HCT116 (cell line): Measurements from ENCODE around the gene NHERF2.

ENCODE experiments used
- CTCF ChIP-seq, 3 experiments: fragments of 200-600 bp in 1 of 3; sonication (generic) in 1 of 3; IDR thresholded peaks in 2 of 3; conservative IDR thresholded peaks in 1 of 3; 2 replicates each; pipeline ENCODE4 v1.5.1; 2012 to 2017; ENCODE audit warnings: low read depth in 2 of 3, low read length in 2 of 3, antibody characterized with exemption in 1 of 3, borderline replicate concordance in 1 of 3, control low read depth in 1 of 3, mild to moderate bottlenecking in 1 of 3, mixed read lengths in 1 of 3, mixed run types in 1 of 3, moderate library complexity in 1 of 3; ENCODE audit not compliant: insufficient read depth in 1 of 3
- MAX ChIP-seq: IDR thresholded peaks from 2 replicates; pipeline ENCODE4 v1.6.1; 2012
- POLR2A ChIP-seq: IDR thresholded peaks from 2 replicates; pipeline ENCODE4 v1.7.0; 2011; ENCODE audit warnings: borderline replicate concordance; ENCODE audit not compliant: insufficient read depth, insufficient read length; ENCODE audit errors: extremely low read depth
- POLR2AphosphoS5 ChIP-seq: IDR thresholded peaks from 2 replicates; pipeline ENCODE4 v1.6.1; 2011; ENCODE audit warnings: mild to moderate bottlenecking, low read depth, low read length, moderate library complexity
- SIN3A ChIP-seq: IDR thresholded peaks from 2 replicates; pipeline ENCODE4 v1.6.1; 2012; ENCODE audit warnings: low read depth
- SP1 ChIP-seq: IDR thresholded peaks from 2 replicates; pipeline ENCODE4 v1.6.1; 2012; ENCODE audit warnings: low read depth
- SRF ChIP-seq: IDR thresholded peaks from 2 replicates; pipeline ENCODE4 v1.6.1; 2012; ENCODE audit warnings: low read depth
- YY1 ChIP-seq: IDR thresholded peaks from 2 replicates; pipeline ENCODE4 v1.6.1; 2011; ENCODE audit warnings: low read length, low read depth, moderate library complexity, mild to moderate bottlenecking; ENCODE audit not compliant: insufficient replicate concordance; ENCODE audit errors: extremely low read depth
- TF ChIP-seq, protein P1 (sequence below): IDR thresholded peaks from 2 replicates; pipeline ENCODE4 v1.6.1; 2012

- no peak for TF ChIP-seq CTCF (IDR thresholded peaks at IDR 0.05 in 2 of 3, conservative IDR thresholded peaks at IDR 0.05 in 1 of 3; ENCODE audit: borderline replicate concordance in 1 of 3, insufficient read depth in 1 of 3, low read depth in 2 of 3, low read length in 2 of 3)
- no peak for TF ChIP-seq MAX
- no peak for TF ChIP-seq SP1
- no peak for TF ChIP-seq YY1
- TF ChIP-seq SRF = no peak
- no peak for TF ChIP-seq POLR2AphosphoS5
- TF ChIP-seq, protein P1, sequence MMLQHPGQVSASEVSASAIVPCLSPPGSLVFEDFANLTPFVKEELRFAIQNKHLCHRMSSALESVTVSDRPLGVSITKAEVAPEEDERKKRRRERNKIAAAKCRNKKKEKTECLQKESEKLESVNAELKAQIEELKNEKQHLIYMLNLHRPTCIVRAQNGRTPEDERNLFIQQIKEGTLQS = no peak
- no peak for TF ChIP-seq POLR2A
- no peak for TF ChIP-seq SIN3A
Observed at GRCh38 chr16:2024032-2024420, 2.7 kb upstream of the NHERF2 start.
